ENCODE measurements around the gene ANGEL2.

The ANGEL2 gene

GRCh38 chr1:212953321-212953720 is 62.3 kb downstream of the ANGEL2 start:
- DNase-seq: no peak

GRCh38 chr1:212952641-212952976 is 63.1 kb downstream of the ANGEL2 start:
- DNase-seq: no peak

GRCh38 chr1:212951947-212952640 is 63.6 kb downstream of the ANGEL2 start:
- DNase-seq: no peak

- DNase-seq: peak in 7 of 56 donors; percentile 5 to 37 (median 11)
Measured at GRCh38 chr1:212951126-212951946, 64.3 kb downstream of the ANGEL2 start.

- DNase-seq: peak in 55 of 56 donors; percentile 18 to 88 (median 64)
Measured at GRCh38 chr1:212950243-212951125, 65.2 kb downstream of the ANGEL2 start, which contains the start of gene VASH2. TSS of gene VASH2 (plus strand) at chr1:212950541. CDS start at chr1:212951543, 1,002 bp downstream.

- no peak for DNase-seq
Measured at GRCh38 chr1:212949771-212950170, 65.9 kb downstream of the ANGEL2 start.

GRCh38 chr1:212946872-212947271 is 68.8 kb downstream of the ANGEL2 start:
- DNase-seq: no peak

GRCh38 chr1:212945463-212946160 is 70.1 kb downstream of the ANGEL2 start:
- no peak for DNase-seq

GRCh38 chr1:212945056-212945455 is 70.6 kb downstream of the ANGEL2 start:
- no peak for DNase-seq

GRCh38 chr1:212944229-212944901 is 71.3 kb downstream of the ANGEL2 start:
- no peak for DNase-seq

- no peak for DNase-seq
Measured at GRCh38 chr1:212943393-212943710, 72.3 kb downstream of the ANGEL2 start.

- DNase-seq: no peak
Measured at GRCh38 chr1:212942679-212943392, 72.8 kb downstream of the ANGEL2 start.

Data from amygdala (tissue), 56 donors.